WTC11 (cell line): ENCODE measurements around the gene TNFAIP8L1.

ENCODE experiments used
- CREM ChIP-seq: sonication (generic); formaldehyde crosslinking; IDR thresholded peaks from 2 replicates; pipeline ENCODE4 v1.8.1; 2022; ENCODE audit warnings: mild to moderate bottlenecking, missing genetic modification reagents, moderate library complexity
- CTCF ChIP-seq: fragments of 200-600 bp; IDR thresholded peaks from 2 replicates; pipeline ENCODE4 v1.8.0; 2022; ENCODE audit warnings: antibody characterized with exemption
- E2F1 ChIP-seq: sonication (generic); formaldehyde crosslinking; IDR thresholded peaks from 2 replicates; pipeline ENCODE4 v1.8.0; 2022; ENCODE audit warnings: mild to moderate bottlenecking, missing genetic modification reagents
- E2F5 ChIP-seq: sonication (generic); formaldehyde crosslinking; IDR thresholded peaks from 2 replicates; pipeline ENCODE4 v1.8.1; 2022; ENCODE audit warnings: mild to moderate bottlenecking, moderate library complexity, missing genetic modification reagents
- FOXJ3 ChIP-seq: sonication (generic); formaldehyde crosslinking; IDR thresholded peaks from 2 replicates; pipeline ENCODE4 v1.9.0; 2021; ENCODE audit warnings: missing genetic modification reagents, mild to moderate bottlenecking, borderline replicate concordance
- GABPB1 ChIP-seq: sonication (generic); formaldehyde crosslinking; IDR thresholded peaks from 2 replicates; pipeline ENCODE4 v1.8.1; 2023; ENCODE audit warnings: mild to moderate bottlenecking, missing genetic modification reagents
- IRF1 ChIP-seq: sonication (generic); formaldehyde crosslinking; IDR thresholded peaks from 2 replicates; pipeline ENCODE4 v1.8.0; 2023; ENCODE audit warnings: missing genetic modification reagents
- MAX ChIP-seq: sonication (generic); formaldehyde crosslinking; IDR thresholded peaks from 2 replicates; pipeline ENCODE4 v1.8.0; 2022; ENCODE audit warnings: mild to moderate bottlenecking, missing genetic modification reagents
- SMAD3 ChIP-seq: sonication (generic); formaldehyde crosslinking; IDR thresholded peaks from 2 replicates; pipeline ENCODE4 v1.8.0; 2022; ENCODE audit warnings: missing genetic modification reagents, mild to moderate bottlenecking, borderline replicate concordance
- SP1 ChIP-seq: sonication (generic); formaldehyde crosslinking; conservative IDR thresholded peaks from 2 replicates; pipeline ENCODE4 v1.8.1; 2022; ENCODE audit warnings: missing genetic modification reagents
- USF2 ChIP-seq: sonication (generic); formaldehyde crosslinking; IDR thresholded peaks from 2 replicates; pipeline ENCODE4 v1.8.1; 2023; ENCODE audit warnings: mild to moderate bottlenecking, missing genetic modification reagents, moderate library complexity
- ZNF232 ChIP-seq: sonication (generic); formaldehyde crosslinking; IDR thresholded peaks from 2 replicates; pipeline ENCODE4 v1.8.0; 2022; ENCODE audit warnings: mild to moderate bottlenecking, missing genetic modification reagents
- ZNF416 ChIP-seq: fragments of 250-450 bp; sonication (Bioruptor Pico); IDR thresholded peaks from 2 replicates; pipeline ENCODE4 v1.9.0; 2021; ENCODE audit warnings: mild to moderate bottlenecking, inconsistent platforms

- TF ChIP-seq SP1 (CRISPR knock-in tag) (no peak), MAX (no peak), E2F1 (no peak), CTCF (no peak), IRF1 (CRISPR knock-in tag) (no peak), SMAD3 (CRISPR knock-in tag) (no peak), E2F5 (CRISPR knock-in tag) (no peak), USF2 (CRISPR knock-in tag) (no peak), ZNF232 (CRISPR knock-in tag) (no peak), GABPB1 (CRISPR knock-in tag) (no peak), FOXJ3 (no peak), ZNF416 (CRISPR knock-in tag) (no peak), CREM (CRISPR knock-in tag) (no peak)
Measured at GRCh38 chr19:4671185-4671851, 32.0 kb downstream of the TNFAIP8L1 start.
